Measurements from ENCODE around the gene TBC1D22A. TPM values are rescaled to one million over a fixed set of nuclear protein-coding genes. Genes with fewer than 3 reads are reported as not detected.

The TBC1D22A gene
- polyA plus RNA-seq, 1 donor (not counting 4 experiments of a cell fraction or from before 2014, with no cell fraction given): 20.9 TPM

- no peak overlapping the region for H3K4me2 ChIP-seq (ENCODE audit: control insufficient read depth, extremely low read depth, insufficient read depth, low read depth, low read length)
- dilution Hi-C loops (cut with MboI; ENCODE audit: extremely low pct_ligation_motif_present, low sequenced_read_pairs): no loop called here
- FAIRE-seq: no peak
- H3K36me3 ChIP-seq (ENCODE audit: control insufficient read depth in 2 of 2, extremely low read depth in 1 of 2, insufficient read depth in 2 of 2, low read length in 2 of 2): peaks cover 0 to 8% of the 10 kb centered on the region in 2 experiments
- no peak overlapping the region for H2AFZ ChIP-seq (ENCODE audit: control insufficient read depth, low read length)
- H4K20me1 ChIP-seq (ENCODE audit: control insufficient read depth, extremely low read depth, insufficient read depth, low read length): no peaks in the 10 kb centered on the region
- H3K27me3 ChIP-seq (ENCODE audit: control insufficient read depth, extremely low read depth, insufficient read depth, low read length): no peaks in the 10 kb centered on the region
- no peak for TF ChIP-seq EZH2 (IDR thresholded peaks at IDR 0.05; ENCODE audit: low read length)
- TF ChIP-seq, protein P1, sequence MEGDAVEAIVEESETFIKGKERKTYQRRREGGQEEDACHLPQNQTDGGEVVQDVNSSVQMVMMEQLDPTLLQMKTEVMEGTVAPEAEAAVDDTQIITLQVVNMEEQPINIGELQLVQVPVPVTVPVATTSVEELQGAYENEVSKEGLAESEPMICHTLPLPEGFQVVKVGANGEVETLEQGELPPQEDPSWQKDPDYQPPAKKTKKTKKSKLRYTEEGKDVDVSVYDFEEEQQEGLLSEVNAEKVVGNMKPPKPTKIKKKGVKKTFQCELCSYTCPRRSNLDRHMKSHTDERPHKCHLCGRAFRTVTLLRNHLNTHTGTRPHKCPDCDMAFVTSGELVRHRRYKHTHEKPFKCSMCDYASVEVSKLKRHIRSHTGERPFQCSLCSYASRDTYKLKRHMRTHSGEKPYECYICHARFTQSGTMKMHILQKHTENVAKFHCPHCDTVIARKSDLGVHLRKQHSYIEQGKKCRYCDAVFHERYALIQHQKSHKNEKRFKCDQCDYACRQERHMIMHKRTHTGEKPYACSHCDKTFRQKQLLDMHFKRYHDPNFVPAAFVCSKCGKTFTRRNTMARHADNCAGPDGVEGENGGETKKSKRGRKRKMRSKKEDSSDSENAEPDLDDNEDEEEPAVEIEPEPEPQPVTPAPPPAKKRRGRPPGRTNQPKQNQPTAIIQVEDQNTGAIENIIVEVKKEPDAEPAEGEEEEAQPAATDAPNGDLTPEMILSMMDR (optimal IDR thresholded peaks at IDR 0.05 in 1 of 3, IDR thresholded peaks at IDR 0.05 in 1 of 3, conservative IDR thresholded peaks at IDR 0.05 in 1 of 3; ENCODE audit: extremely low read depth in 1 of 3, insufficient read depth in 2 of 3, low read length in 3 of 3): no peak
- no peaks in the 10 kb centered on the region for H3K9me3 ChIP-seq (ENCODE audit: control insufficient read depth, low read depth, low read length)
- no peaks in the 10 kb centered on the region for H3K9me1 ChIP-seq (ENCODE audit: control insufficient read depth, extremely low read depth, insufficient read depth, low read length)
- H3K27ac ChIP-seq (ENCODE audit: control insufficient read depth, insufficient read depth, low read length): no peak overlapping the region
- H3K4me1 ChIP-seq (ENCODE audit: control insufficient read depth, extremely low read depth, insufficient read depth, low read length): peaks cover 18% of the 10 kb centered on the region
- DNase-seq (ENCODE audit: low read depth, low spot score): no peak
- H3K4me3 ChIP-seq (ENCODE audit: control insufficient read depth in 2 of 3, extremely low read depth in 1 of 3, insufficient read depth in 2 of 3, low read depth in 1 of 3, low read length in 3 of 3): no peak overlapping the region
- H3K9ac ChIP-seq (ENCODE audit: control insufficient read depth, extremely low read depth, insufficient read depth, low read length): no peak overlapping the region
- H3K79me2 ChIP-seq (ENCODE audit: control insufficient read depth, insufficient read depth, low read length): no peaks in the 10 kb centered on the region
These were observed 220.6 kb downstream of the TBC1D22A start for GRCh38 chr22:46983046-46983445.

GRCh38 chr22:46984751-46985506 is 222.5 kb downstream of the TBC1D22A start:
- Histone ChIP-seq H3K9ac (ENCODE audit: control insufficient read depth, extremely low read depth, insufficient read depth, low read length) (no peak overlapping the region), H3K79me2 (ENCODE audit: control insufficient read depth, insufficient read depth, low read length) (no peaks in the 10 kb centered on the region), H3K4me1 (ENCODE audit: control insufficient read depth, extremely low read depth, insufficient read depth, low read length) (peaks cover 18% of the 10 kb centered on the region), H4K20me1 (ENCODE audit: control insufficient read depth, extremely low read depth, insufficient read depth, low read length) (no peaks in the 10 kb centered on the region), H3K27me3 (ENCODE audit: control insufficient read depth, extremely low read depth, insufficient read depth, low read length) (no peaks in the 10 kb centered on the region), H3K9me3 (ENCODE audit: control insufficient read depth, low read depth, low read length) (no peaks in the 10 kb centered on the region), H3K36me3 (ENCODE audit: control insufficient read depth in 2 of 2, extremely low read depth in 1 of 2, insufficient read depth in 2 of 2, low read length in 2 of 2) (peaks cover 0 to 3% of the 10 kb centered on the region in 2 experiments), H3K27ac (ENCODE audit: control insufficient read depth, insufficient read depth, low read length) (peak overlapping the region; percentile 29), H3K4me3 (ENCODE audit: control insufficient read depth in 2 of 3, extremely low read depth in 1 of 3, insufficient read depth in 2 of 3, low read depth in 1 of 3, low read length in 3 of 3) (peak overlapping the region in 1 of 3 experiments; percentile 21), H3K4me2 (ENCODE audit: control insufficient read depth, extremely low read depth, insufficient read depth, low read depth, low read length) (peak overlapping the region; percentile 72), H2AFZ (ENCODE audit: control insufficient read depth, low read length) (no peak overlapping the region), H3K9me1 (ENCODE audit: control insufficient read depth, extremely low read depth, insufficient read depth, low read length) (no peaks in the 10 kb centered on the region)
- dilution Hi-C loops (cut with MboI; ENCODE audit: extremely low pct_ligation_motif_present, low sequenced_read_pairs): no loop called here
- TF ChIP-seq EZH2 (IDR thresholded peaks at IDR 0.05; ENCODE audit: low read length): no peak
- TF ChIP-seq, protein P1 (optimal IDR thresholded peaks at IDR 0.05 in 1 of 3, IDR thresholded peaks at IDR 0.05 in 1 of 3, conservative IDR thresholded peaks at IDR 0.05 in 1 of 3; ENCODE audit: extremely low read depth in 1 of 3, insufficient read depth in 2 of 3, low read length in 3 of 3): peak in 2 of 3 experiments; percentile 18 to 25
- DNase-seq (ENCODE audit: low read depth, low spot score) (peak; percentile 52), FAIRE-seq (peak; percentile 86)

Data from keratinocyte (primary cell).